Large intestine (tissue), 3 donors: ENCODE results near the gene RAD51AP2. TPM values are rescaled to one million over a fixed set of nuclear protein-coding genes. Genes with fewer than 3 reads are reported as not detected.

Experiments used
- DNase-seq, 2 donors: peaks; one replicate each; pipeline versions ENCODE4 v3.0.0 to v3.0.0-alpha.2; 2013
- H3K27ac ChIP-seq: one replicate; pipeline ENCODE4 v1.5.1; 2013; ENCODE audit warnings: low read length
- H3K27me3 ChIP-seq: 2 replicates; pipeline ENCODE4 v1.6.1; 2013; ENCODE audit warnings: low read length; ENCODE audit not compliant: control insufficient read depth, insufficient read depth
- H3K36me3 ChIP-seq: 2 replicates; pipeline ENCODE4 v1.6.1; 2013; ENCODE audit warnings: low read length; ENCODE audit not compliant: control insufficient read depth, insufficient read depth
- H3K4me1 ChIP-seq: one replicate; pipeline ENCODE4 v1.6.1; 2013; ENCODE audit warnings: low read length; ENCODE audit not compliant: control insufficient read depth, insufficient read depth
- H3K4me3 ChIP-seq: one replicate; pipeline ENCODE4 v1.5.1; 2013; ENCODE audit warnings: low read length
- H3K9me3 ChIP-seq: one replicate; pipeline ENCODE4 v1.6.1; 2013; ENCODE audit warnings: mild to moderate bottlenecking, low read depth, low read length, moderate library complexity; ENCODE audit not compliant: control insufficient read depth
- WGBS: methylation state at CpG from one replicate; pipeline ENCODE4 v1.1.5; 2013; ENCODE audit warnings: low lambda C conversion rate; ENCODE audit not compliant: insufficient coverage; 5-methylcytosine and 5-hydroxymethylcytosine counted together
- polyA plus RNA-seq: library from polyadenylated mRNA; unstranded; fragments of 120-200 nt; gene quantifications from one replicate; pipeline ENCODE4 v1.2.1, GENCODE V29; 2013

The RAD51AP2 gene
- polyA plus RNA-seq, 1 donor: 0.06 TPM

DNA sequence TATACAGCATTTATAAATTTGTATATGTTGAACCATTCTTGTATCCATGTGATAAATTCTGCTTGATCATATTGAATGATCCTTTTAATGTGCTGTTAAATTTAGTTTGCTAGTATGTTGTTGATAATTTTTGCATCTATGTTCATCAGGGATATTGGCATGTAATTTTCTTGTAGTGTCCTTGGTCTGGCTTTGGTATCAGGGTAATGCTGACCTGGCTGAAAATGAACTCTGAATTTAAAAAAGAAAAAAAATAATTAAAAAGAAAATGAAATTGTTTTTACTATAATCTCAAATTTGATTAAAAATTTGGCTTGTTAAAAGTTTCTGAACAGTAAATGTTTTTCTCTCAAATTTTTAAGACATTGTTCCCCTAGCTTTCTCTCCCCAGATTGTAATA is 46.3 kb downstream of the RAD51AP2 start:
- H3K27me3 ChIP-seq: no peaks in the 10 kb centered on the region
- H3K36me3 ChIP-seq: no peaks in the 10 kb centered on the region
- H3K4me3 ChIP-seq: no peak overlapping the region
- no peaks in the 10 kb centered on the region for H3K4me1 ChIP-seq
- H3K27ac ChIP-seq: no peak overlapping the region
- DNase-seq: no peak
- peaks cover 5% of the 10 kb centered on the region for H3K9me3 ChIP-seq

DNA sequence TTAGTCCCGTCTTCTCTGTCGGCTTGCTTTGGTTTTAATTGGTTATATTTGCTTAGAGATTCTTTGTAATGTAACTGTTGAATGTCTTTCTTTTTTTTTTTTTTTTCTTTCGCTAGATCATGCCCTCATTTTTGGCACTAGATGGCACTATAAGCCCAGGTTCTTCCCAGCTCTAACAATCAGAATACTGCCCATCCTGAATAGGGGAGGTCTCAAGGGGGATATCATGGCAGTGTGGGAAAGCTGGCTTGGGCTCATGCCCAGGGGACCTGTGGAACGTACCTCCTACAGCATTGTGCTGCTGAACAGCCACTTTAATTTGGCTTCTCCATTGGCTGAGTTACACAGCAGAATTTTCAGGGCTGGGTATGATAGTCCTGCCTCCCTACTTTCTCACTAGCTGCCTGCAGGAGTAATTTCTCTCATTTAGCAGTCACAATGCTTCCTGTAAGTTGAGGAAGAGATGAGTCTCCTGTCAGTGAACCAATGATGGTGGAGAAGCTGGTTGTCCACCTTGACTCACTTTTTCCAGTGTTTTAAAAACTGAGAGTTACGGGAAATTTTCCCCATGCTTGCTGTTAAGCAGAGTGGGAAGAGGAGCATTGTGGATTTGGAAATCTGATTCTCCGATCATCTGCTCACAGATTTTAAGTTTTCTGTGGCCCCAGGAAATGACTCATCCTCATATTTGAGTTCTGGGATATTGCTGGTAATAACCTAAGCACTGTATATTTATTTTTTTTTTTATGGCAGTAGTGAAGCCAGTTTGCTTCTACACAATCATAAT is 47.2 kb downstream of the RAD51AP2 start:
- 83% methylated on average over 3 of the region's 6 CpGs for WGBS
- DNase-seq: no peak

DNA sequence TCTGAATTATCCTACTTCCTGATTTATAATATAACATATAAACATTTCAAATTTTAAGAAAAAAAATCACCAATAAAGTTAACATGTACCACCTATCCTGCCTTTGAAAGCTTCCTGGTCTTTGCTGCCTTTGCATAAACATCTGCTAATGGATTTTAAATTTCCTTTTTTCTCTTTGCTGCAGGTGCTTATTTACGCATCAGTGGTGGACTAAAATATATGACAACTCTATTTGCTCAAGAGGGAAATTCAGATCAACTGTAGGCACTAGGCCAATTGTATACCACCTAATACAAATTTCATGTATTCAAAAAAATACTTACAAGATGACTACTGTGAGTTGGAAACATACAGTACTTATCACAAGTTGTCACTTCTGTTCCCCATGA is 57.2 kb downstream of the RAD51AP2 start:
- Histone ChIP-seq H3K27ac (no peak overlapping the region), H3K36me3 (no peaks in the 10 kb centered on the region), H3K4me3 (no peak overlapping the region), H3K9me3 (no peaks in the 10 kb centered on the region), H3K4me1 (no peaks in the 10 kb centered on the region), H3K27me3 (no peaks in the 10 kb centered on the region)
- WGBS: 100% methylated on average over 1 of the region's 1 CpG
- DNase-seq: no peak

More for the DNA sequence above, 47.2 kb downstream of the RAD51AP2 start:
- Histone ChIP-seq H3K9me3 (peaks cover 5% of the 10 kb centered on the region), H3K27ac (no peak overlapping the region), H3K36me3 (no peaks in the 10 kb centered on the region), H3K27me3 (no peaks in the 10 kb centered on the region), H3K4me3 (no peak overlapping the region), H3K4me1 (no peaks in the 10 kb centered on the region)

Other genes starting within 250 kb of the RAD51AP2 start
- gene VSNL1, start 22.3 kb upstream of the RAD51AP2 start, polyA plus RNA-seq: 0.70 TPM
- 26.7 TPM for gene SMC6, start 235.4 kb upstream of the RAD51AP2 start, polyA plus RNA-seq
- 10.7 TPM for gene GEN1, start 235.7 kb upstream of the RAD51AP2 start, polyA plus RNA-seq